ENCODE data around the gene RWDD3.

Gene RWDD3

GRCh38 chr1:95206514-95206913, 27.5 kb upstream of the RWDD3 start:
- Histone ChIP-seq H3K4me2 (ENCODE audit: low read length) (no peak overlapping the region), H3K9ac (ENCODE audit: low read length) (no peak overlapping the region), H3K27me3 (ENCODE audit: low read depth, low read length) (no peaks in the 10 kb centered on the region), H4K20me1 (ENCODE audit: insufficient read depth, low read length) (no peaks in the 10 kb centered on the region), H3K4me3 (ENCODE audit: low read length) (no peak overlapping the region), H2AFZ (ENCODE audit: low read depth, low read length) (no peak overlapping the region), H3K79me2 (ENCODE audit: low read length) (no peaks in the 10 kb centered on the region), H3K4me1 (ENCODE audit: low read length) (no peaks in the 10 kb centered on the region), H3K9me3 (ENCODE audit: insufficient read depth, low read length) (no peaks in the 10 kb centered on the region), H3K36me3 (replicated peaks; ENCODE audit: low read depth, low read length) (no peaks in the 10 kb centered on the region), H3K27ac (ENCODE audit: low read length) (no peak overlapping the region)
- TF ChIP-seq EZH2phosphoT487 (IDR thresholded peaks at IDR 0.05; ENCODE audit: low read depth) (no peak), CTCF (IDR thresholded peaks at IDR 0.05; ENCODE audit: low read depth, low read length) (no peak)

- Histone ChIP-seq H3K79me2 (ENCODE audit: low read length) (no peaks in the 10 kb centered on the region), H3K4me1 (ENCODE audit: low read length) (no peaks in the 10 kb centered on the region), H3K4me3 (ENCODE audit: low read length) (no peak overlapping the region), H4K20me1 (ENCODE audit: insufficient read depth, low read length) (no peaks in the 10 kb centered on the region), H3K27ac (ENCODE audit: low read length) (no peak overlapping the region), H3K9ac (ENCODE audit: low read length) (no peak overlapping the region), H3K4me2 (ENCODE audit: low read length) (no peak overlapping the region), H3K27me3 (ENCODE audit: low read depth, low read length) (no peaks in the 10 kb centered on the region), H3K9me3 (ENCODE audit: insufficient read depth, low read length) (no peaks in the 10 kb centered on the region), H2AFZ (ENCODE audit: low read depth, low read length) (no peak overlapping the region), H3K36me3 (replicated peaks; ENCODE audit: low read depth, low read length) (no peaks in the 10 kb centered on the region)
- TF ChIP-seq CTCF (IDR thresholded peaks at IDR 0.05; ENCODE audit: low read depth, low read length), result no peak
- no peak for TF ChIP-seq EZH2phosphoT487 (IDR thresholded peaks at IDR 0.05; ENCODE audit: low read depth)
These were observed 26.6 kb upstream of the RWDD3 start for GRCh38 chr1:95207223-95207935.

GRCh38 chr1:95208876-95209275, 25.1 kb upstream of the RWDD3 start:
- Histone ChIP-seq H3K4me3 (ENCODE audit: low read length) (no peak overlapping the region), H3K27ac (ENCODE audit: low read length) (no peak overlapping the region), H2AFZ (ENCODE audit: low read depth, low read length) (no peak overlapping the region), H3K4me2 (ENCODE audit: low read length) (no peak overlapping the region), H4K20me1 (ENCODE audit: insufficient read depth, low read length) (no peaks in the 10 kb centered on the region), H3K9me3 (ENCODE audit: insufficient read depth, low read length) (no peaks in the 10 kb centered on the region), H3K27me3 (ENCODE audit: low read depth, low read length) (no peaks in the 10 kb centered on the region), H3K36me3 (replicated peaks; ENCODE audit: low read depth, low read length) (no peaks in the 10 kb centered on the region), H3K4me1 (ENCODE audit: low read length) (no peaks in the 10 kb centered on the region), H3K9ac (ENCODE audit: low read length) (no peak overlapping the region), H3K79me2 (ENCODE audit: low read length) (no peaks in the 10 kb centered on the region)
- TF ChIP-seq EZH2phosphoT487 (IDR thresholded peaks at IDR 0.05; ENCODE audit: low read depth), result no peak
- no peak for TF ChIP-seq CTCF (IDR thresholded peaks at IDR 0.05; ENCODE audit: low read depth, low read length)

GRCh38 chr1:95209291-95209690, 24.7 kb upstream of the RWDD3 start:
- no peak overlapping the region for H3K4me2 ChIP-seq (ENCODE audit: low read length)
- TF ChIP-seq CTCF (IDR thresholded peaks at IDR 0.05; ENCODE audit: low read depth, low read length) (no peak), EZH2phosphoT487 (IDR thresholded peaks at IDR 0.05; ENCODE audit: low read depth) (no peak)
- no peak overlapping the region for H3K27ac ChIP-seq (ENCODE audit: low read length)
- H3K4me1 ChIP-seq (ENCODE audit: low read length), result no peaks in the 10 kb centered on the region
- H3K27me3 ChIP-seq (ENCODE audit: low read depth, low read length), result no peaks in the 10 kb centered on the region
- H3K4me3 ChIP-seq (ENCODE audit: low read length), result no peak overlapping the region
- no peaks in the 10 kb centered on the region for H3K36me3 ChIP-seq (replicated peaks; ENCODE audit: low read depth, low read length)
- H3K79me2 ChIP-seq (ENCODE audit: low read length), result no peaks in the 10 kb centered on the region
- no peaks in the 10 kb centered on the region for H3K9me3 ChIP-seq (ENCODE audit: insufficient read depth, low read length)
- H4K20me1 ChIP-seq (ENCODE audit: insufficient read depth, low read length), result no peaks in the 10 kb centered on the region
- no peak overlapping the region for H2AFZ ChIP-seq (ENCODE audit: low read depth, low read length)
- no peak overlapping the region for H3K9ac ChIP-seq (ENCODE audit: low read length)

Measured in OCI-LY3 (cell line).